Right kidney (tissue), 1 donor: ENCODE data around the gene ZNF391.
"Not testable (repeated sequence)": the region's sequence is repeated elsewhere in the genome, so short reads cannot be mapped to it uniquely, and the experiment has no call there.

Experiments
- DNase-seq: peaks from one replicate; pipeline ENCODE4 v3.0.0-alpha.2; 2016

Gene ZNF391

DNA sequence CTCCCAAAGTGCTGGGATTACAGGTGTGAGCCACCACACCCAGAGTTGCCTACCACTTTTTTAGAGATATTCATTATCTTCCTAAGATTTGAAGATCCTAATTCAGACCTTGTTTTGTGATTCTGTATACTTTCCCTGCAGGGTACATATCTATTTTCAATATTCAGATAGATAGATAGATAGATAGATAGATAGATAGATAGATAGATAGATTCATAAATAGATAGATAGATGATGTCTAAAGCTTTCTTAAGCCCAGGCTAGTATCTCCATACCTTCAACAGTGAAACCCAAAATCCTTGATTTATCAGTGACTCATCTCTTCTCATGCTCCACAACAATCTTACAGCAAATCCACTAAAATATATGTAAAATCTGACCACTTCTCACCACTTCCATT, 30.8 kb downstream of the ZNF391 start:
- DNase-seq, result no peak

DNA sequence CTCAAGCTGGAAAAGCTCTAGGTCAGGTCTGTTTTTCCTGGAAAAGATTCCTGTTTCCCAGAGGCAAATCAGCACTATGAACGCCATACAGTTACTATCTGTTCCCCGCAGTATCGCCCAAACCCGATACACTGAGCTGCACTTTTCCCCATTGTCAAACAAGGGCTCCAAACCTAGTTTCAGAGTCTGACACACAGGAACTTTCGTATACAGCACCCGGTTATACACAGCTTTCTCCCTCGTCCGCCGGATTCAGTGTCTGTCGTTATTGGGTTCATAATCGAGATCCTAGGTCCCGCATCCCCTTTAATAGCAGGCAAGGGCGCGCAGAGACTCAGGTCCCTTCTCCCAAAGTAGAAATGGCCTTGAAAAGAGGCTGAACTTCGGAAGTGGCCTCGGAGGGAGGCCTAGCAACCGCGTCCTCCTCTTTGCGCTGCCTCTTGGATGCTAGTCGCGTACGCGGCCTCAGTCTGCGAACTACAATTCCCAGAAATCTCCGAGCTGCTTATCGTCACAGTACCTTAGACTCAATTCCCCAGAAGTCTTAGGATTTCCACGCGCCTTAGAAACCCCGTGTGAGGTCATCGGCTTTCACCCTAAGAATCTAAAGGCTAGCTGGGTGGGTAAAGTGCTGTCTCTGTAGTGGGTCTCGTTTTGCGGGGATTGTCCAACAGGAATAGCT, 34.2 kb downstream of the ZNF391 start:
- no peak for DNase-seq

DNA sequence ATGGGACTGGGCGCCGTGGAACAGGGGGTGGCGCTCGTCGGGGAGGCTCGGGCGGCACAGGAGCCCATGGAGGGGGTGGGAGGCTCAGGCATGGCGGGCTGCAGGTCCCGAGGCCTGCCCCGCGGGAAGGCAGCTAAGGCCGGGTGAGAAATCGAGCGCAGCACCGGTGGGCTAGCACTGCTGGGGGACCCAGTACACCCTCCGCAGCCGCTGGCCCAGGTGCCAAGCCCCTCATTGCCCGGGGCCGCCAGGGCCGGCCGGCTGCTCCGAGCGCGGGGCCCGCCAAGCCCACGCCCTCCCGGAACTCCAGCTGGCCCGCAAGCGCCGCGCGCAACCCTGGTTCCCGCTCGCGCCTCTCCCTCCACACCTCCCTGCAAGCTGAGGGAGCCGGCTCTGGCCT, 36.3 kb downstream of the ZNF391 start:
- DNase-seq, result not testable (repeated sequence)

DNA sequence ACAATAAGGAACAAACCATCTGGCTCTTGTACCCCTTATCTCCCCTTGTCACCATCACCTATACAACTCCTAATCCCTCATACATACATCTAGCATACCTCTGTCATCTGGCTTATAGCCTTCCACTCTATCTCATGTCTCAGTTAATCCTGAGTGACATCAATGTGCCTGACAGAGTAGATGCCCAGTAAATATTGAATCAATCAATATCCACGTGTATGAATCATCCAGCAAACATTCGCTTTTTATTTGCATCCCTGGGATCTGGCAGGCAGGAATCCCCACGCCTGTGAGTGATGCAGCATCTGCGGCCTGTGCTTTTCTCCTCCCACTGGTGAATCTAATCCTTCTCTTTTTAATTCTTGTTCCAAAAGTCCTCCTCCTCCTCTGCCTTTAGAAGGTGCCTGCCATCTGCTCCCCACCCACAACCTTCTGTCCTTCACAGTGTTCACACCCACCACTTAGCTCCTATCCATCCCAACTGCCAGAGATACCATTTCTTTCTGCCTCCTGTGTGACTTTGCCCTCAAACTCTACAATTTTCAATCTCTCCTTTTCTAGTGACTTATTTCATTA, 37.6 kb downstream of the ZNF391 start:
- DNase-seq, result no peak

DNA sequence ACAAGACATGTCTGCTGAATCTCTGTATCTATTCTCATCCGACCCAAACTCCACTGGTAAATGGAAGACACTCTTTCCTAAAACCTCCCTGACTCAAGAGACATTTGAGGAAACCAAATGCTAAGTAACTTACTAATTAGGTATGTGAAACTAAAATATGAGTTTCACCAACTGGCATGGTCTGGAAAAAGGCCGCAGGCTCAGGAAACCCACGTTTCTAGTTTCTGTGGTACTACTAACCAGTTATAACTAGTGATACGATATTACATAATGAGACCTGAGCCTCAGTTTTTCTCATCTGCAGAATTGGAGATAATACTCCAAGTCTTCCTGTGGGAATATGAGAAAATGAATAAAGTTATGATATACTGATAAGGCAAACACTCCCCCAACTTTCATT, 39.9 kb downstream of the ZNF391 start:
- no peak for DNase-seq

DNA sequence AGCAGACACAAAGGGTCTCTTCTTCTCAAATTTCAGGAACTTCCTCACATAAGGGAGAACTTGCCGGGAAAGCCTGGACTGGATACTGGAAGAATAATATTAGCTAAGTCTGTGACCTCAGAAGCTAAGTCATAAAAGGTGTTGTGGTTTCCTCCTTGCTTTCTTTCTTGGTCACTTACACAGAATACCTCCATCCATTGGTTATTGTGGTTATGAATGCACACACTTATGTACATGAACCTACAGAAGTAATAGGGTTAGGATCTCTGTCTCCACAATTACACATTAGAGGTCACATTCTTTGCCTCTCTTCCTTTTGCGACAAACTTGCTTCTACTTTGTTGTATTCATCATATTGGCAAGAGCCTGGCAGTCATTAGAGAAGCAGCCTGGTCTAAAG, 40.4 kb downstream of the ZNF391 start:
- no peak for DNase-seq

DNA sequence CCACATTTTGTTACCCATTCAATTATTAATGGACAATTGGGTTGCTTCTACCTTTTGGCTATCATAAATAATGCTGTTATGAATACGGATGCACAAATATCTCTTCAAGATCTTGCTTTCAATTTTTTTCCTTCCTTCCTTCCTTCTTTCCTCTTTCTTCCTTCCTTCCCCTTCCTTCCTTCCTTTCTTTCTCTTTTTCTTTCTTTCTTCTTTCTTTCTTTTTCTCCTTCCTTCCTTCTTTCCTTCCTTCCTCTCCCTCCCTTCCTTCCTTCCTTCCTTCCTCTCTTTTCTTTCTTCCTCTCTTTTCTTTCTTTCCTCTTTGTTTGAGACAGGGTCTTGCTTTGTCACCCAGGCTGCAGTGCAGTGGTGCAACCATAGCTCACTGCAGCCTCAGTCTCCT, 45.2 kb downstream of the ZNF391 start:
- no peak for DNase-seq

DNA sequence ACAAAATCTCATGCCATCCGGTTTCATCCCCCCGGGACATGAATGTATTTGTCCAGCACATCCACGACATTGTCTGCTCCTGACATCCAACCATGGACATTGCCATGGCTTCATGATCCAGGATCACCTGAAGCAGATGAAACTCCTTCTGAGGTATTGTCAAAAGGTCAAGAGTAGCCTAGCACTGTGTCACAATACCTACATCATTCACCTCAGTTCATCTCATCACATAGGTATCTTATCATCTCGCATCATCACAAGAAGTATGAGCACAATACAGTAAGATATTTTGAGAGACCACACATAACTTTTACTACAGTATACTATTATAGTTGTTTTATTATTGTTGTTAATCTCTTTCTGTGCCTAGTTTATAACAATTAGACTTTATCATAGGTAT, 50.8 kb downstream of the ZNF391 start:
- DNase-seq, result no peak

DNA sequence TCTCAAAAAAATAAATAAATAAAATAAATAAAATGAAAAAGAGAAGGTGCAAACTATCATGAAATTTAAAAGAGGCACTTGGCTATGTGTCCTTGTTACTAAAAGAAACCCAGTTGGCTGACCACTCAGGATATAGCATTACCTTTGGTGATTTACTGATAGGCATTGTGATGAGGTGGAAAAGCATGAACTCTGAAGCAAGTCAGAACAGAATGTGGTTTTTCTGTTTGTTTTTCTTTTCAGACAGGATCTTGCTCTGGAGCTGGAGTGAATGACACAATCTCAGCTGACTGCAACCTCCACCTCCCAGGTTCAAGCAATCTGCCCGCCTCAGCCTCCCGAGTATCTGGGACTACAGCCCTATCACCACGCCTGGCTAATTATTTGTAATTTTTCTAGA, 52.4 kb downstream of the ZNF391 start:
- DNase-seq, result no peak

DNA sequence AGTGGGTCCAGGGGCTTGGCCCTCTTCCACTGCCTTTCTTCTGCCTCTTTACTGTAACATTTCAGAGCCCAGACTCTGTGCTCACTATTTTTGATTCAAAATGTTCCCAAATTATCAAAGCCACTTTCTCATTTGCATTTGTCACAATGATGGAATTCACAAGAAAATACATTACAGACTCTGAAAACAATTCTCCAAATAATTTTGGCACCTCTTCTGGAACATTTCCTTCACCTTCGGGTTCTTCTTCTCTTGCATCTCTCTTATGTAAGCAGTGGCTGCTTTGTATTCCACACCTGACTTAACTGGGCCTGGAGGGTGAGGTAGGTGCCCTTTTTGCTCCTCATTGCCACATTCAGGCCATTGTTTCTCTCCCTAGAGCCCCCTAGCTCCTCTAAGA, 54.4 kb downstream of the ZNF391 start:
- no peak for DNase-seq

DNA sequence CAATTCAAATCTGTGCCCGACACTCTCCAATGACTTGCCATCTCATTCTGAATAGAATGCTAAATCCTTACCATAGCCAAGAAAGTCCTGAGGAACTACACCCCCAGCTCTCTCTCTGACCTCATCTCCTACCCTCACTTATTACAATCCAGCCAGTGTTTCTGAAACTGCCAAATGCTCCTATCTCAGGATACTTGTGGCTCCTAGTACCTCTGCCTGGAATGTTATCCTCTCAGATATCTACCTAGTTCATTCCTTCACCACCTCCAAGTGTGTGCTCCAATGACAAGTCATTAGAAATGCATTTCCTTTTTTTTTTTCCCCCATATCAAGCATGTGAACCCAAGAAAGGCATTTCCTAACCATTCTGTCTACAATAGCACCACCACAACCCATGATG, 59.9 kb downstream of the ZNF391 start:
- no peak for DNase-seq

DNA sequence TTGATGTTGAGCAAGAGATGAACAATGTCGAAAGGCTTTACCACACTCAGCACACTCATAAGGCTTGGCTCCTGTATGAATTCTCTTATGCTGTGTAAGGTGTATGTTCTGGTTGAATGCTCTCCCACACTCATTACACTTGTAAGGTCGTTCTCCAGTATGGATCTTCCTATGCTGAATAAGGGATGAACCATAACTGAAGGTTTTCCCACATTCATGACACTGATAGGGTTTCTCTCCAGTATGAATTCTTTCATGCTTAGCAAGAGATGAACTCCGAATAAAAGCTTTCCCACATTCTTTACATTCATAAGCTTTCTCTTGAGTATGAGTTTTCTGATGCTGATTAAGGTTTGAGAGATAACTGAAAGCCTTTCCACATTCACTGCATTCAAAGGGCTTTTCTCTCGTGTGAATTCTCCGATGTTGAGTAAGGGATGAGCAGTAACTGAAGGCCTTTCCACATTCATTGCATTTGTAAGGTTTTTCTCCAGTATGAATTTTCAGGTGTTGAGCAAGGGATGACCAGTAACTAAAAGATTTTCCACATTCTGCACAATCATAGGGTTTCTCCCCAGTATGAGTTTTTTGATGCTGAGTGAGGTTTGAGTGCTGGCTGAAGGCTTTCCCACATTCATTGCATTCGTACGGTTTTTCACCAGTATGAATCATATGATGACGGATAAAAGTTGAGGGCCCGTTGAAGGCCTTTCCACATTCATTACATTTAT, 63.3 kb downstream of the ZNF391 start:
- DNase-seq, result no peak

DNA sequence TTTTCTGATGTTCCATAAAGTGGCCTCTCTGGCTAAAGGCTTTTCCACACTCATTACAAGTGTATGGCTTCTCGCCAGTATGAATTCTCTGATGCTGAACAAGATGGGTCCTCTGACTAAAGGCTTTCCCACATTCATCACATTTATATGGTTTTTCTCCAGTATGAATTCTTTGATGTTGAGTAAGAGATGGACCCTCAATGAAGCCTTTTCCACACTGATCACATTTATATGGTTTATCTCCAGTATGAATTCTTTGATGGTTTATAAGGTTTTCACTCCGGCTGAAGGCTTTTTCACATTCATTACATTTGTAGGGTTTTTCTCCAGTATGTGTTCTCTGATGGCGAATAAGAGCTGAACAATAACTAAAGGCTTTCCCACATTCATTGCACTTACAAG, 63.9 kb downstream of the ZNF391 start:
- DNase-seq, result no peak
